AG20443 (cell line): ENCODE measurements around the gene FARP1.

ENCODE experiments used
- DNase-seq: peaks from one replicate; pipeline ENCODE4 v3.0.0; 2012; ENCODE audit warnings: low spot score, mixed read lengths

FARP1 gene

DNA sequence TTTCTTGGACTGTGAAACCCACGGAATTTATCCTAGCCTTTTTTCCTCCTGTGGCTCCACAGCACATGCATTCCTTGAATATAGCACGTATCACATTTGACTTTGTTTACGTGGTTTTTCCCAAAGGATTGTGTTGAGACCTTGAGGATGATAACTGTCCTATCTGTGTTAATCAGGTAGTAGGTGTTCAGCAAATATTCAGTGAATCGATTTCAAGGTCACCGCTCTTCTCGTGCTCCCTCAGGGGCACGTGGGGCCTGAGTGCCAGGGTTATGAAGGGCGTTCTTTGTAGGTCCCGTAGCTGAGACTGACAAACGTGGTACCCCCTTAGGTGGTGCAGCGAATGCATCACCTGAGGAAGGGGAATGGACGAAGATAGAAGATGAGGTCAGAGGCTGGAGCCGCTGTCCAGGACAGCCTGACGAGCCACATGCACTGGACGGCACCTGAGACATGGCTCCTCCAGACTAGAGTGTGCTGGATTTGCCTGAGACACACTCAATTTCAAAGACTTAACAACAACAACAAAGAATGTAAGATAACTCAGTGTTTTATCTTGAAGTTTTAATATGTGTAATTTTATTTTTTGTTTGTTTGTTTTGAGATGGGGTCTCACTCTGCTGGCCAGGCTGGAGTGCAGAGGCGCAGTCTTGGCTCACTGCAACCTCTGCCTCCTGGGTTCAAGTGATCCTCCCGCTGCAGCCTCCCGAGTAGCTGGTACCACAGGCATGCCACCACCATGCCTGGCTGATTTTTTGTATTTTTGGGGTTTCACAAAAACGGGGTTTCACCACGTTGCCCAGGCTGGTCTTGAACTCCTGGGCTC lies 165.4 kb downstream of the FARP1 start:
- no peak for DNase-seq

DNA sequence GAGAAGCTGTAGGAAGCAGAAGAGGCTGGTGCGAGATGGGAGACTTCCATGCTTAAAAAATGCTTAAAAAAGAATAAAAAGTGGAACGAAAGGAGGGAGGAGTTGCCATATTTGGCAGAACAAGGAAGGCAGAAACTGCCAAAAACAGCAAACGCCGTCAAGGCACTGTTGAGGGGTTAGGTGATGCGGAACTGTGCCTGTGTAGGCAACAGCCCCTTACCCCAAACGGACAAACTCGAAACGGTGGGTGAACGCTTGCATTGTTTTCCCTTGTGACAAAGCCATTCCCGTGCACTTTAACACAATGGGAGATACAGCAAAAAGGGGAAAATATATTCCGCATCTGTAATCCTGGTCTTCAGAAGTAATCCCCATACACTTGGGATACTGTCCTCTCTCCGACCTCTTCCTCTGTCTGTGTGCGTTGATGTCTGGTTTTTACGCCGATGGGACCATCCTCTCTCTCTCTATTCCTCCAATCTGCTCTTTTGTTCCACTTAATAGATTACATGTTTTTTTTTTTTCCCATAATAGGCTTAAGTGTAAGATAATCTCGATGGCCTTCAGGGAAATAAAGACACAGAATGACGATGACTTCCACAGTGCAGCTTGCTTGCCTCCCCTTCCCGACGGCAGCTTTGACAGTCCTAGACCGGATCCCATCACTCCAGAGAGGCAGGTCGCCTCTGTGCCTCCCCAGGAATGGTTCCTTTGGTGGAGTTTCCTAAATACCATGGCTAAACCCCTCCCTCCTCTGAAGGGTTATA lies 166.9 kb downstream of the FARP1 start:
- DNase-seq: no peak

DNA sequence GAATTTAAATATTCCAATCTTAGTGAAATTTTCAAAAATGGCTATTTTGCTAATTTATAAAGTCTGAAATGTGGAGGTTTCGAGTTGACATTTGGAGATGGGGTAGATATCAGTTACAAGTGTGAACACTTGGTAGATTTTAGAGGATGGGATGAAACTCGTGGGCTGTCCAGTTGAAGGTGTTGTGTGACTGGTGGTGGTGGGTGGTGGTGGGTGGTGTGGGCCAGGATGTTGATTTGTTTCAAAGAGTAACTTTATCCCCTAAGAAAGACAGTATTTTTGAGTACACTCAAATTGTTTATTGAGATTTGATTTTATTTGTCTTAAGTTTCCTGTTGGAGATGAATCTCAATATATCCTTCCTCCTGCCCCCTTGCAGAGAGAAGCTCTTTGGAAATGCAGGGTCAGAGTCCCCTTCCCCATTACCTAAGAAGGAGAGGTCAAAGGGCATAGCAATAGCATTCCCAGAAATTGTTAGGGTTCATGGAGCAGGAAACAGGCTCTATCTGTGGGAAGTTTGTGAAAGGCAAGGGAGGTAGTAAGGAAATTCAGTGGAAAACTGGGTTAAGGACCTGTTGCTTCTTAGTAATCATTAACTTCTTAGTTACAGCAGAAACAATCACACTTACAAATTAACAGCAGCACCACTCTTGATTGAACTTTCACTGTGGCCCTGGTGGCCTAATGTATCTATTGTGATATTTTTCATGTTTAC lies 167.7 kb downstream of the FARP1 start:
- no peak for DNase-seq

DNA sequence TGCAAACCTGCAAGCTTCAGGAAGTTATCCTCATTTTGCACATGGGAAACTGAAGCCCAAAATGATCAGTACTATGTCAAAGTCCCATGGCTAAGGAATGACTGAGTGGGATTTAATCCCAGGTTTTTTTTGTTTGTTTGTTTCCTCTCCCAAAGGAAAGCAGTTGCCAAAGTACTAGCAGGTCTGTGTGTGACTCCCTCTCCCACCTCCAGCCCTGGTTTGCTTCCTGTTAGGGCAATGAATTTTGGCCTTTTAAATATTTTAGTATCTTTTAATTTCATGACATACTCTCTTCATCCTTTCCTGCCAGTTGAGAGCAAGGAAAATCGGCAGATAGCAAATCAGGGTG lies 168.3 kb downstream of the FARP1 start:
- no peak for DNase-seq

DNA sequence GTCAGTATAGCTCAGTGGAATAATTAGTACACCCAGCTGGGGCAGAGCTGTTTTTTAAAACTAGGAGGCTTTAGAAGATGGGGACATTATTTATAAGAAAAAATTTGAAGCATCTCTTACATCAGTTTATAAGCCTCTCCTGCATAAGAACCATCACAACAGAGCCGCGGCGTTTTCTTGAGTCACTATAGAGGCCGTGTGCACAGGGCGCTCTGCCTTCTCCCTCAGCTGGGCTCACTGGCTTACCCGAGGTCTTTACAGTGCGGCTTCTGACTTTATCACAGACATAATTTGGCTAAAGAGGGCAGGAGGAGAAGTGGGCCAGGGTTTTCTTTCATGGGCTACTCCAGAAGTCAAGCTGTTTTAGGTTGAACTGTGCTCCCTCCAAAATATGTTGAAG lies 169.7 kb downstream of the FARP1 start:
- no peak for DNase-seq

DNA sequence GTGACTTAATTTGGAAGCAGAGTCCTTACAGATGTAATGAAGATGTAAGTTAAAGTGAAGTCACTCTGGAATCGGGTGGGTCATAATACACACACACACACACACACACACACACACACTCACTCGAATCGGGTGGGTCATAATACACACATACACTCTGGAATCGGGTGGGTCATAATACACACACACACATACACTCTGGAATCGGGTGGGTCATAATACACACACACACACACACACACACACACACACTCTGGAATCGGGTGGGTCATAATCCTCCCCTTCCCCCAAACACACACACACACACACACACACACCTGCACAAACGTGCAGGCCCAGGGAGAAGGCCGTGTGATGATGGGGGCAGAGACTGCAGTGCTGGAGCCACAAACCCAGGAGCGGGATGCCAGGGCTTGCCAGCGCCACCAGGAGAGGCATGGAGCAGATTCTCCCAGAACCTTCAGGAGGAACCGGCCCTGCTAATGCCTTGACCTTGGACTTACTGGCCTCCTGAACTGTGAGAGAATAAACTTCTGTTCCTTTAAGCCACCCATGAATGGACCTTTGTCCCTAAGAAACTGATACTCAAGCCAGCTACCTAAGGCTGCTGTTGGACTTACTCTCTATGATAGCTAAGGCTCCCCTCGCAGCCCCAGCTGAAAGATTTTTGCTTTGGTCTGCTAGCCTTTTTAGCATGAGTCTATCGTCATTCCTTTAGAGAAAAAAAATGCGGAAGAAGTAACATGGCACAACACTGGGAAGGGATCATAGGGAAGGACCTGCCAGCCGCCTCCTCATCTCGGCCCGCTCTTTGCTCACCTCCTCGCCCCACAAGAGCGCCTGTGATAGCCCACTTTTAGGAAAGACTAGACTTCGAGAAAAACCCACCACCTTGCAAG lies 170.4 kb downstream of the FARP1 start:
- no peak for DNase-seq

DNA sequence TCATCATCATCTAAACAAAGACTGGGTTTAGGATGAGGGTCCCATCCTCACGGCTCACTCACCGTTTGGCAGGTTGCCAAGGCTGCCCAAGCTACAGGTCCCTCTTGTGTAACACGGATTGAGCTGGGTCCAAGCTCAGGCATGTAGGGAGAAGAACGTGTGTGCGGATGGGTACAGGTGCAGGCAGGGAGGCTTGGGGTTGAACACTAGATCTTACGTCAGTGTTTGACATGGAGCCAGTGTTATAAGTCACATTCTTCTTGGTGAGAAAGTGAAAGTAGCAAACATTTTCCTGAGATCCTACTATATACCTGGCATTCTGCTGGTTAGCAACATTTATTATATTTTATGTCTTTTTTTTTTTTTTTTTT lies 171.0 kb downstream of the FARP1 start:
- DNase-seq: no peak

DNA sequence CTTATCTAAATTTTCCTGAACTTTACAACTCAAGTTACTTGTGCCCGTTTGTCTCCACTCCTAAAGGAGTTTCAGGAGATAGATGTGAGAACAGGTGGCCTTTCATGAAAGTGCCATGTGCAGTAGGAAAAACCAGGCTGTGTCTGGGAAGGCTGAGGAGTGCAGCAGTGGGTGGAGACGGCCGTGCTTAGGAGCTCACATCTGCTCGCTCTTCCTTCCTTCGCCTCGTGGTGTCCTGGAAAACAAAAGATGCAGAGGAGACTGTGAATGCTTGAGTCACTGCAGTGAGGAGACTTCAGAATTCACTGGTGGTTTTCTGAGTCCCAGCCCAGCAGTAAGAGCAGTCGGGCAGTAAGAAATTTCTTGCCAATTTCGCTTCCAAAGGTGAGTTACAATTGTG lies 172.6 kb downstream of the FARP1 start:
- DNase-seq: peak; percentile 89

DNA sequence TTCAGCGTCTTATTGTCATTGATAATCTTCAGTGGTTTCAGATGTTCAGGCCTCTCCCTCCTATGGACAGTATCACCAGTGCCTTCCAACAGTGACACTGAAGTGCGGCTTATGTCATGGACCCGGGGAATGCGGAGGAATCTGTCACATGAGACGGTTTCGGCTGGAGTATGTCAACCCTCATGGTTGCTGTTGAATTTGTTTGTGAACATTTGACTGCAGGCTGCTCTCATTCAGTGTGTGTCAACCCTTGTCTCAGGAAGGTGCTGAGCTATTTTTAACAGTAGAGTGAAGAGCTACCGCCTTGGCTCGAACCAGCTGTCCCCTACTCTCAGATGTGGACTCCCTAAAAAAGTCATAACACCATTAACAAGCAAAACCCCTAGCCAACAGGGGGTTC lies 173.0 kb downstream of the FARP1 start:
- no peak for DNase-seq

DNA sequence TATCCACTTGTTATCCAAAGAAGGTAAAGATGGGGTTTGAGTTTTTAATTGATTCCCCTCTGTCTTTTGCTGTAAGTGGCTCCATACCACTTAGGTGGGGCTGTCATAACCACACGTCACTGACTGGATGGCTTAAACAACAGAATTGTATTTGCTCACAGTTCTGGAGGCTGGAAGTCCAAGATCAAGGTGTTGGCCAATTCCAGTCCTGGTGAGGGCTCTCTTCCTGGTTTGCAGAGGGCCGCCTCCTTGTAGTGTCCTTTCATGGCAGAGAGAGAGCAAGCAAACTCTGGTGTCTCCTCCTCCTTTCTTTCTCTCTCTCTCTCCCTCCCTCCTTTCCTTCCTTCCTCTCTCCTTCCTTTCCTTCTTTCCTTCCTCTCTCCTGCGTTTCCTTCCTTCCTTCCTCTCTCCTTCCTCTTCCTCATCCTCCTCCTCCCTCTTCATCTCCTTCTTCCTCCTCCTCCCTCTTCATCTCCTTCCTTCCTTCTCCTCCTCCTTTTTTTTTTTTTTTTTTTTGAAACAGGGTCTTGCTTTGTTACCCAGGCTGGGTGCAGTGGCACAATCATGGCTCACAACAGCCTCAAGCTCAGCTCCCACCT lies 174.8 kb downstream of the FARP1 start:
- no peak for DNase-seq

DNA sequence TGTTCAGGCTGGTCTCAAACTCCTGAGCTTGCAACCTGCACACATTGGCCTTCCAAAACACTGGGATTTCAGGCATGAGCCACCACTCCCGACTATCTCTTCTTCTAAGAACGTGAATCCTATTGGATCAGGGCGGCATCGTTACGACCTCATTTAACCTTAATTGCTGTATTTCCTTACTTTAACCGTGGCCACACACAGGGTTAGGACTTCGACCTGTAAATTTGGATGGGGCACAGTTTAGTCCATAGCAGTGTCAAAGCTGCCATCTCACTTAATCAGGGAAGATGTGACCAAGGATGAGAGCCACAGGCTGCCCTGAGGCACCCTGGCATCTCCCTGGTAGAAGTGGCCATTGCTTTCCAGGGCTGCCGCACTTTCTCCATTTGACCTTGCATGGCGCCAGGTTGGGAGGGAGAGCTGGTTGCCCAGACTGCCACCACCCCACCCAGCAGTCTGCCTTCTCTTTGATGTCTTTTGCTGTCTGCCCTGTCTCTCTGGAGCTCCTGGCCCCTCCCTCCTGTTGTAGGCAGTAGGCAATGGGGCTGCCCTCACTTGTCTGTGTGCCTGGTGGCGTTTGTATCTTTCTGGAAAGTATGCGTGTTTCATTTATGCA lies 175.5 kb downstream of the FARP1 start:
- DNase-seq: no peak

DNA sequence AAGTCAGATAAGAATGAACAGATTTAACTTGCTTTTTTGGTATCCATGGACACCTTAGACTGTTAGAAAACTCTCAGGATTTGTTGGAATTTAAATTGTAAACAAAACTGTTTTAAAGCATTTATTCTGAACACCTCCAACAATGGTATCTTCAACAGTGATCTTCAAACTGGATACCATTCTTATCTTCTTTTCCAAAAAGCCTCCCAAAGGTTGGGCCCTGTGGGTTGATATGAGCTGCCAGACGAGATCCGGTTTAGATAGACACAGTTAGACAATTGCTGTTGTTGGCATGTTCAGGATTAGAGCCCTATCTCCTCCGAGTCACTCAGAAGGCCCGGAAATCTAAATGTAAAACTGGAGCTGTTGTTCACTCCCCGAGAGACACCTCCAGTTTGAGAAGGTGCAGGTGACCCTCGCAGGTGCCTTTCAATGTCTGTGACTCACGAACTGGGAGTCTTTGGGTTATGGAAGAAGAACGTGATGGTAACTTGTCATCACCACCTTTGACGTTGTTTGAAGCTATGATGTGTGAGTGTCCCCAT lies 177.7 kb downstream of the FARP1 start:
- no peak for DNase-seq

DNA sequence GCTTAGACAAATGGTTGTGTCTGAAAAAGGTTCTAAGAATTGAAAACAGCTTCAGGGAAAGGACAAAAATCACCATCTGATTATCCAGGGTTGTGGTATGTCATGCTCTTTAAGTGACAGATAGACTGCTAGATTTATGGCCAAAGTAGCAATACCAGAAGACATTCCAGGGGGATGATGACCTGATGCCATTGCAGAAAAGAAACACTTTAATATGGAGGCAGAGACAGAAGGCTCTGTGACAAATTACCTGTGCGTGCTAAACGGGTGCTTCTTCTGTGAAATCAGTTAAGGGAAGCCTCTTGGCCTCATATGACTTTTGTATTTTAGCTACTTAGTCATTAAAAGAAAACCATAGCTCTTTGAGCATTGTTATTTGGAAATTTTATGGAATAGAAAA lies 178.5 kb downstream of the FARP1 start:
- DNase-seq: no peak

DNA sequence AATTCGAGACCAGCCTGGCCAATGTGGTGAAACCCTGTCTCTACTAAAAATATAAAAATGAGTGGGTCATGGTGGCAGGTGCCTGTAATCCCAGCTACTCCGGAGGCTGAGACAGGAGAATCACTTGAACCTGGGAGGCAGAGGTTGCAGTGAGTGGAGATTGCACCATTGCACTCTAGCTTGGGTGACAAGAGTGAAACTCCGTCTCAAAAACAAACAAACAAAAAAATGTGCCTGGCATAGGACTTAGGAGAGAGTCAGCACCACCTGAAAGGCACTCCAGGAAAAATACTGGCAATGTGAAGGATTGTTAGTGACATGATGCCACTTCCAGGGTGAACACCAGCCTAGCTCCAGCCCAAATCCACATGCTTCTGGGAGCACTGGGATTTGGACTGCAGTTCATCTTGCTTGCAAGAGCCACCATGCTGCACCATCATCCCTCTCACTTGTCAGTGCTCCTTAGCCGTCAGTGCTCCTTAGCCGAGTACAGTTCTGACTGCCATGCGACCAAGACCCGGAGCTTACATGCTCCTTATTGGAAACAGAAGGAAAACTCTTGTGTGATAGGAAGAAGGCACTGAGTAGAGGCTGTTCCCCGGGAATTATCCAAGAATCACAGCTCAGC lies 179.3 kb downstream of the FARP1 start:
- no peak for DNase-seq

DNA sequence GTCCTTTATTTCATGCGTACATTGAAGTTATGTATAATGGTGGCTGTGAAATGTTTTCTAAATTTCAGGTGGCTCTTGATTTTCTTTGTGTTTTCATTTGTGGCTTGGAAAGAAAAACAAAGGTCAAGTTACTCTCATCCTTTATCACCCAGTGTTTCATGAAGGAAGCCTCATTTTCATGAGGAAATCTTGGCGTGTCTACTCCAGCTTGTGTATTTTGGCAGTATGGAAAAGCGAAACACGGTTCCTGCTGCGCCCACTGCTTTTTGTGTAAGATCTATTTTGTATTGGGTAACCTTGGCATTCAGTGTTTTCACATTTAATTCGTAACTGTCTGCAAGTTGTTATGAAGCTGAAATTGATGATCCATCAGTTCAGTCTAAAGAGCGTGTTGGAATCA lies 181.2 kb downstream of the FARP1 start:
- DNase-seq: peak; percentile 47

DNA sequence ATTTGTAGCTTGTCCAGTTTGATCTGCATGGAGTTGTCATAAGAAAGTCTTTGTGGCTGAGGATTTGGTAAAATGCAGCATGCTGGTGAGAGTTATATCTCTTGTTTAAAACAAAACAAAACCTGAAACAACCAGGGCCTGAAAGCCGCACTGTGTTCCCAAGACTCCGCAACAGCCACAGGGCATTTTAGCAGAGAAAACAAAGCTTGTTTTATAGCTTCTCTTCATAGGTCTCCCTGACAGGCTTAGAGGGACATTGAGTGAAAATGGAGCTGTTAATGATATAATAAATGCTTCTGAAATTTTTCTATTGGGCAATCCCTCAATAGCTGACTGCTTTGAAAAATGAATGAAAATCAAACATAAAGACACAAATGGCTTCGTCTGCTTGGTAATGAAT lies 182.8 kb downstream of the FARP1 start:
- DNase-seq: no peak

DNA sequence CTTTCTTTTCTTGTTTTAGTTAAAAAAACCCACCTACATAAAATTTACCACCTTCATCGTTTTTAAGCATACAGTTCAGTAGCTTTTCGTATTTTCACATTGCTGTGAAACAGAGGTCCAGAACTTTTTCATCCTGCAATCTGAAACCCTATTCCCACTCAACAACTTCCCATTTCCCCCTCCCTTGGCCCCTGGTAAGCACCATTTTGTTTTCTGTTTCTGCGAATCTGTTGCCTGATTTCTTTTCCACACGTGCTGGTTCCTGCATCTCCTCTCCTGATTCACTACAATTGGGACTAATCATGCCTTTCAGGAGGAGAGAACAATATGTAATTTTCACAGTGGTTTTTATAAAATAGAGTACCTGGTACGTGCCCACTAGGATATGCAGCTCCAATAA lies 183.4 kb downstream of the FARP1 start:
- no peak for DNase-seq

DNA sequence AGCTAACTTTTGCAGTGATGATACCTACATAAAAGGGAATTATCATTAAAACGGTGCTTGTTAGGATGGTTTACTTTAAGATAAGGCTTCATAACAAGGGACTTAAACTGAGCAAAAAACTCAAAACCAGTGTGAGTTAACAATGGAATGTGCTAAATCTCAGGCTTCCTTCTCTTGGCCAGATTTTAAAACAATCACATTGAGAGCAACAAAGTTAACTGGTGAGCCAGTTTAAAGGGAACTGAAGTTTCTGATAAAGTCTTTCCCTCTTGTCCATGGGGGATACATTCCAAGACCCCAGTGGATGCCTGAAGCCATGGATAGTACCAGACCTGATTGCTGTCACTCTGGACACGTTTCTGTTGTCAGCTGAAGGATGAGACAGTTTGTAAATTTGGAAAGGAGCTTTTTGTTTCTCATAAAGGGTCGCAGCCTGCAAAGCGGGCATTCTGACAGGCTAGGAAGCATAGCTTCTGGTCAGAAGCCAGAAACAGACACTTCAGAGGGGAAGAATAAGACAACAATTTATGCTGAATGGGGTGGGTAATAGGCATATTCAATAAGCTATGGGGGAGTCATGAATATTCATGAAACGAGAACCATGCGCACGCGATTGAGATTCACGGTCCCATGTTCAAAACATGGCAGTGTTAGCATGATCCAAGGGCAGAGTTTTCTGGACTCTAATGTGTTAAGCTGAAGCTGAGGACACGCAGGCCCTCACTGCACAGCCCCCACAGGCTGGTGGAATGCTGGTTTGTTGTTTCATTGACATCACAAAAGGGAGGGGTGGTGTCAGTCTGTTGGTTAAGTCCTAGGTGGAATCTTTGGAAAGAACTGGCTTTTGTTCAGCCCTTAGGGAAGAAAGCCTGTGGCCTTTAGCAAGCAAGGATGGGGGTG lies 184.7 kb downstream of the FARP1 start:
- peak; percentile 76 for DNase-seq

DNA sequence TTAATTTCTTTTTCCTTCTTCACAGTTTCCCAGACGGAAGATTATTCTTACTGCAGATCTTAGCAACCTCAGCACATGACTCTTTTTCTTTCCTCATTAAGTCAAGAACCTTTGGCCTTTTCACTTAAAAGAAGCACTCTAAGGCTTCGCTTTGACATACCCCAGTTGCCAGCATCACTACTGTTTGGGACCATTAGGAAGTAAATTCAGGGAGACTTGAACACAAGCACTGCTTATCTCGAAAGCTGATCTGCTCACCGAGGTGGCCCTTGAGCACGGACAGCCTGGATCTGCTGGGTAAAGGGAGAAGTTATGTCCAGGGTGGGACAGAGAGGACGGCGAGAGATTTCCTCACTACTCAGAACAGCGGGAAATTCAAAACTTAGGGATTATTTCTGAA lies 185.6 kb downstream of the FARP1 start:
- DNase-seq: no peak
